ENCODE measurements around the gene CNKSR3. TPM values are rescaled to one million over a fixed set of nuclear protein-coding genes. Genes with fewer than 3 reads are reported as not detected.

The CNKSR3 gene
- total and polyA plus RNA-seq, 2 experiments from 2014 or later = 22.4 to 23.9 TPM

GRCh38 chr6:154466971-154467679, 43.4 kb downstream of the CNKSR3 start:
- Histone ChIP-seq H3K4me1 (ENCODE audit: insufficient read depth) (no peaks in the 10 kb centered on the region), H3K4me3 (no peak overlapping the region), H4K20me1 (ENCODE audit: insufficient read depth, poor library complexity, severe bottlenecking) (peaks cover 16% of the 10 kb centered on the region), H3K9me2 (replicated peaks; ENCODE audit: insufficient read depth) (no peaks in the 10 kb centered on the region), H3K36me3 (replicated peaks; ENCODE audit: insufficient read depth, low read depth) (no peaks in the 10 kb centered on the region), H3K9me3 (ENCODE audit: low read depth) (no peaks in the 10 kb centered on the region), H3K27ac (no peak overlapping the region), H3K4me2 (no peak overlapping the region), H3K27me3 (no peaks in the 10 kb centered on the region), H3K79me2 (peaks cover 95% of the 10 kb centered on the region), H2AFZ (no peak overlapping the region)
- TF ChIP-seq, protein P1, sequence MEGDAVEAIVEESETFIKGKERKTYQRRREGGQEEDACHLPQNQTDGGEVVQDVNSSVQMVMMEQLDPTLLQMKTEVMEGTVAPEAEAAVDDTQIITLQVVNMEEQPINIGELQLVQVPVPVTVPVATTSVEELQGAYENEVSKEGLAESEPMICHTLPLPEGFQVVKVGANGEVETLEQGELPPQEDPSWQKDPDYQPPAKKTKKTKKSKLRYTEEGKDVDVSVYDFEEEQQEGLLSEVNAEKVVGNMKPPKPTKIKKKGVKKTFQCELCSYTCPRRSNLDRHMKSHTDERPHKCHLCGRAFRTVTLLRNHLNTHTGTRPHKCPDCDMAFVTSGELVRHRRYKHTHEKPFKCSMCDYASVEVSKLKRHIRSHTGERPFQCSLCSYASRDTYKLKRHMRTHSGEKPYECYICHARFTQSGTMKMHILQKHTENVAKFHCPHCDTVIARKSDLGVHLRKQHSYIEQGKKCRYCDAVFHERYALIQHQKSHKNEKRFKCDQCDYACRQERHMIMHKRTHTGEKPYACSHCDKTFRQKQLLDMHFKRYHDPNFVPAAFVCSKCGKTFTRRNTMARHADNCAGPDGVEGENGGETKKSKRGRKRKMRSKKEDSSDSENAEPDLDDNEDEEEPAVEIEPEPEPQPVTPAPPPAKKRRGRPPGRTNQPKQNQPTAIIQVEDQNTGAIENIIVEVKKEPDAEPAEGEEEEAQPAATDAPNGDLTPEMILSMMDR (IDR thresholded peaks at IDR 0.05; ENCODE audit: poor library complexity) = no peak
- no peak for TF ChIP-seq EZH2phosphoT487 (IDR thresholded peaks at IDR 0.05; ENCODE audit: low read depth, severe bottlenecking, unreplicated experiment)
- DNase-seq (ENCODE audit: low spot score) = no peak
- WGBS (ENCODE audit: low lambda C conversion rate, missing lambda C conversion rate) = 89% methylated on average over 9 of the region's 9 CpGs

GRCh38 chr6:154466139-154466538, 44.3 kb downstream of the CNKSR3 start:
- no peak for DNase-seq (ENCODE audit: low spot score)
- no peaks in the 10 kb centered on the region for H3K9me2 ChIP-seq (replicated peaks; ENCODE audit: insufficient read depth)
- no peak overlapping the region for H2AFZ ChIP-seq
- peaks cover 95% of the 10 kb centered on the region for H3K79me2 ChIP-seq
- no peaks in the 10 kb centered on the region for H3K9me3 ChIP-seq (ENCODE audit: low read depth)
- no peaks in the 10 kb centered on the region for H3K4me1 ChIP-seq (ENCODE audit: insufficient read depth)
- H3K27ac ChIP-seq = no peak overlapping the region
- H3K27me3 ChIP-seq = no peaks in the 10 kb centered on the region
- H3K4me3 ChIP-seq = no peak overlapping the region
- no peak overlapping the region for H3K4me2 ChIP-seq
- 78% methylated on average over 3 of the region's 3 CpGs for WGBS (ENCODE audit: low lambda C conversion rate, missing lambda C conversion rate)
- peaks cover 19% of the 10 kb centered on the region for H4K20me1 ChIP-seq (ENCODE audit: insufficient read depth, poor library complexity, severe bottlenecking)
- no peaks in the 10 kb centered on the region for H3K36me3 ChIP-seq (replicated peaks; ENCODE audit: insufficient read depth, low read depth)
- TF ChIP-seq EZH2phosphoT487 (IDR thresholded peaks at IDR 0.05; ENCODE audit: low read depth, severe bottlenecking, unreplicated experiment) = no peak
- no peak for TF ChIP-seq EZH2 (IDR thresholded peaks at IDR 0.05; ENCODE audit: borderline replicate concordance)
- TF ChIP-seq, protein P1 (IDR thresholded peaks at IDR 0.05; ENCODE audit: poor library complexity) = no peak

DNA sequence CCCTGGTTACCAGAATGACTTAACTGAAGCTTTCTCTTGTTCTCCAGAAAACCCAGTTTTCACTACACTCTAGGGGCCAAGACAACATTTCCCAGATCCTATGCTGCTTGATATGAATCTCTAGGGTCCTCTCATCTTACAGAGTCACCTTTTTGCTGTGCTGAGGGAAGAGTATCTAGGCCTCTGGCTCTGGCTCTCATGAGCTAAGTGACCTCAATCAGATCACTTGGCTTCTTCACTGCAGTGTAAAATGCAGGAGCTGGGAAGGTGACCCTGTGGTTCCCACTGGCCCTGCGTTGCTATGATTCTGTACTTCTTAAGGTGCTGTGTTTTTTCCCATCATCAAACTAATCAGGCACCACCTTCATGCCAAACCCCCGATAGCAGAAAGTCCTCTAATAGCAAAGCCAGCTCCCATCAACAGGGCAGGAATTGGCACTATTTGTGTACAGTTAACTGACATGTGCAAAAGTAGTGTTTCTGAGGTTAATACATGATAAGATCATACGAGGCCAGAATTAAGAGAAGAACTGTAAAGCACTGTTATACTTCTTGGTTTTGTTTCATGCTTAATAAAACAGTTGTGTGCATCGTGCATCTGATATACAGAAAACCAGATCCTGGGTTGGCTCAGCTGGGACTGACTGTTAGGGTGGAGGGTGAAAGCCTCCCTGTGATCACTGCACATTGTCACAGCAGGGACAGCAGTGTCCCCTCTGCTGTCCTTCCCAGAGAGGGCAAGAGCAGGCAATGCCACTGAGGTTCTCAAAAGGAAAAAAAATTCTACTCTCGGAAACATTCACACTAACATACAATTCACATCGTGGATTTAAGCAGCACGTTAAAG, 46.7 kb downstream of the CNKSR3 start:
- peaks cover 94% of the 10 kb centered on the region for H3K79me2 ChIP-seq
- H3K4me3 ChIP-seq = no peak overlapping the region
- TF ChIP-seq, protein P1 (IDR thresholded peaks at IDR 0.05; ENCODE audit: poor library complexity) = no peak
- TF ChIP-seq EZH2 (IDR thresholded peaks at IDR 0.05; ENCODE audit: borderline replicate concordance) = no peak
- no peak for TF ChIP-seq EZH2phosphoT487 (IDR thresholded peaks at IDR 0.05; ENCODE audit: low read depth, severe bottlenecking, unreplicated experiment)

More for the DNA sequence above, 46.7 kb downstream of the CNKSR3 start:
- no peaks in the 10 kb centered on the region for H3K9me2 ChIP-seq (replicated peaks; ENCODE audit: insufficient read depth)
- H3K27me3 ChIP-seq = no peaks in the 10 kb centered on the region
- H2AFZ ChIP-seq = no peak overlapping the region
- H3K4me1 ChIP-seq (ENCODE audit: insufficient read depth) = no peaks in the 10 kb centered on the region
- no peaks in the 10 kb centered on the region for H3K9me3 ChIP-seq (ENCODE audit: low read depth)
- H3K4me2 ChIP-seq = no peak overlapping the region
- 82% methylated on average over 7 of the region's 7 CpGs for WGBS (ENCODE audit: low lambda C conversion rate, missing lambda C conversion rate)
- no peak for DNase-seq (ENCODE audit: low spot score)
- no peaks in the 10 kb centered on the region for H3K36me3 ChIP-seq (replicated peaks; ENCODE audit: insufficient read depth, low read depth)
- no peak overlapping the region for H3K27ac ChIP-seq
- peaks cover 30% of the 10 kb centered on the region for H4K20me1 ChIP-seq (ENCODE audit: insufficient read depth, poor library complexity, severe bottlenecking)

All from hepatocyte (in vitro differentiated cells).